Peyer's patch (tissue), 4 donors: ENCODE measurements around the gene GNB1L.

Source experiments
- CTCF ChIP-seq, 6 experiments: fragments of 450-650 bp in 4 of 6; fragments of 200-600 bp in 2 of 6; sonication (generic) in 1 of 6; IDR thresholded peaks; one replicate each; pipeline ENCODE4 v1.5.1; 2017 to 2019; ENCODE audit warnings: antibody characterized with exemption in 6 of 6, mild to moderate bottlenecking in 3 of 6, moderate library complexity in 1 of 6
- POLR2A ChIP-seq, 2 donors: fragments of 450-650 bp; IDR thresholded peaks; one replicate each; pipeline ENCODE4 v1.5.1; 2017; ENCODE audit warnings: antibody characterized with exemption in 2 of 2, mild to moderate bottlenecking in 2 of 2, moderate library complexity in 2 of 2

DNA sequence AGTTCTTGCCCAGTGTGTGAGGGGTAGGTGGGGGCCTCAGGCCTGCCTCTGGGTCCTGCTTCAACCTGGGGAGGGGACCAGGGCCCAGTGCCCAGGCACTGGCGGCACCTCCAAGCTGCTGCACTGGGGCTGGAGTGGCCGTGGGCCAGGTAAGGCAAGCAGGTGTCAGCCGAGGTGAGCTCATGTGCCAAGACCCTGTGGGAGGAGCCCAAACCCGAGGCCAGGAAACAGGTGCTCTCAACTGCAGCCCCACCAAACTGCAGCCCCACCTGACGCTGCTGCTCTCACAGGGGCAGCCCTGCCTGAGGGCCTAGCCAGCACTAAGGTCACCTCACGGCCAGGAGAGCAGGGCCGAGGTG lies 18.1 kb upstream of the GNB1L start:
- TF ChIP-seq CTCF (IDR thresholded peaks at IDR 0.05) (no peak), POLR2A (IDR thresholded peaks at IDR 0.05) (no peak)
